Dermis microvascular lymphatic vessel endothelial cell (primary cell): ENCODE data around the gene KIR3DL1. TPM values are rescaled to one million over a fixed set of nuclear protein-coding genes. Genes with fewer than 3 reads are reported as not detected.
"Not testable (repeated sequence)": the region's sequence is repeated elsewhere in the genome, so short reads cannot be mapped to it uniquely, and the experiment has no call there.

ENCODE experiments used
- DNase-seq, 2 donors: peaks; one replicate each; pipeline versions ENCODE4 v3.0.0 to v3.0.0-alpha.2; 2010; ENCODE audit warnings: low read depth in 2 of 2
- total RNA-seq: library from RNA; depleted of rRNA; stranded (reverse); fragments of >200 nt; gene quantifications from 2 replicates; pipeline ENCODE4 v1.2.1, GENCODE V29; 2014

KIR3DL1 gene
- not detected in 2 replicates for total RNA-seq

- not testable (repeated sequence) for DNase-seq
These were observed at the start of gene KIR3DL1 for GRCh38 chr19:54816251-54816650. TSS of gene KIR3DL1 (plus strand) at chr19:54816468.

- DNase-seq, result not testable (repeated sequence)
These were observed 46.6 kb upstream of the KIR3DL1 start, which contains the start of gene KIR2DL1 for GRCh38 chr19:54769646-54770045. TSS of gene KIR2DL1 (plus strand) at chr19:54769793. CDS start at chr19:54769851, 58 bp downstream.

- DNase-seq, result not testable (repeated sequence)
These were observed 45.8 kb upstream of the KIR3DL1 start for GRCh38 chr19:54770511-54770910.

GRCh38 chr19:54771018-54771960 is 45.0 kb upstream of the KIR3DL1 start:
- not testable (repeated sequence) for DNase-seq

- not testable (repeated sequence) for DNase-seq
These were observed 43.6 kb upstream of the KIR3DL1 start for GRCh38 chr19:54772666-54773065.

GRCh38 chr19:54775095-54775815 is 41.0 kb upstream of the KIR3DL1 start:
- DNase-seq, result not testable (repeated sequence)

GRCh38 chr19:54775830-54776229 is 40.4 kb upstream of the KIR3DL1 start:
- not testable (repeated sequence) for DNase-seq

GRCh38 chr19:54777851-54778250 is 38.4 kb upstream of the KIR3DL1 start:
- DNase-seq, result not testable (repeated sequence)

GRCh38 chr19:54778896-54779295 is 37.4 kb upstream of the KIR3DL1 start:
- not testable (repeated sequence) for DNase-seq

GRCh38 chr19:54782916-54783315 is 33.4 kb upstream of the KIR3DL1 start:
- DNase-seq, result not testable (repeated sequence)

- DNase-seq, result not testable (repeated sequence)
These were observed 30.1 kb upstream of the KIR3DL1 start for GRCh38 chr19:54786091-54786723.

- DNase-seq, result not testable (repeated sequence)
These were observed 28.1 kb upstream of the KIR3DL1 start for GRCh38 chr19:54788154-54788553.

- DNase-seq, result no peak
These were observed 25.6 kb upstream of the KIR3DL1 start for GRCh38 chr19:54790711-54791110.

- DNase-seq, result no peak
These were observed 24.8 kb upstream of the KIR3DL1 start for GRCh38 chr19:54791476-54791875.

GRCh38 chr19:54792814-54793213 is 23.5 kb upstream of the KIR3DL1 start:
- DNase-seq, result no peak

GRCh38 chr19:54795758-54796157 is 20.5 kb upstream of the KIR3DL1 start:
- no peak for DNase-seq

GRCh38 chr19:54803410-54803809 is 12.9 kb upstream of the KIR3DL1 start, which contains the start of gene KIR2DL4:
TSS of gene KIR2DL4 (plus strand) at chr19:54803610. CDS start at chr19:54803652, 42 bp downstream.
- no peak for DNase-seq

- no peak for DNase-seq
These were observed 12.2 kb upstream of the KIR3DL1 start for GRCh38 chr19:54804101-54804500.

GRCh38 chr19:54804571-54804970 is 11.7 kb upstream of the KIR3DL1 start:
- DNase-seq, result no peak

GRCh38 chr19:54805665-54806515 is 10.4 kb upstream of the KIR3DL1 start:
- no peak for DNase-seq

GRCh38 chr19:54806516-54806838 is 9.8 kb upstream of the KIR3DL1 start:
- no peak for DNase-seq
